Chondrocyte (in vitro differentiated cells): ENCODE results near the gene ECHS1. TPM values are rescaled to one million over a fixed set of nuclear protein-coding genes. Genes with fewer than 3 reads are reported as not detected.

ENCODE experiments used
- DNase-seq: peaks from one replicate; pipeline ENCODE4 v3.0.0; 2021; ENCODE audit warnings: mixed read lengths, low spot score
- H3K27ac Mint-ChIP-seq: one replicate; pipeline ENCODE4 v1.8.0; 2021; ENCODE audit warnings: mild to moderate bottlenecking, moderate library complexity, mixed read lengths; ENCODE audit not compliant: unreplicated experiment
- H3K27me3 Mint-ChIP-seq: 2 replicates; pipeline ENCODE4 v1.8.0; 2021; ENCODE audit warnings: low read depth, mixed read lengths
- H3K36me3 Mint-ChIP-seq: 2 replicates; pipeline ENCODE4 v1.8.0; 2021; ENCODE audit warnings: low read depth, mixed read lengths
- H3K4me1 Mint-ChIP-seq: 2 replicates; pipeline ENCODE4 v1.8.0; 2021; ENCODE audit warnings: low read depth, mild to moderate bottlenecking, mixed read lengths
- H3K4me3 Mint-ChIP-seq: one replicate; pipeline ENCODE4 v1.8.0; 2021; ENCODE audit warnings: mild to moderate bottlenecking, moderate library complexity, mixed read lengths; ENCODE audit not compliant: unreplicated experiment
- H3K9me3 Mint-ChIP-seq: 2 replicates; pipeline ENCODE4 v1.8.0; 2021; ENCODE audit warnings: low read depth, mixed read lengths
- total RNA-seq: library from RNA; stranded (reverse); gene quantifications from 3 replicates; pipeline ENCODE4 v1.2.1, GENCODE V29; 2021
- TF ChIP-seq, protein P1 (sequence below): fragments of 200-600 bp; sonication (generic); IDR thresholded peaks from 2 replicates; pipeline ENCODE4 v1.5.0; 2021; ENCODE audit warnings: antibody characterized with exemption, mild to moderate bottlenecking, moderate library complexity

ECHS1 gene
- total RNA-seq, 1 donor from 2014 or later = 58.9 TPM

GRCh38 chr10:133364645-133365431 lies 8.3 kb downstream of the ECHS1 start:
- Mint-ChIP-seq H3K9me3 (no peaks in the 10 kb centered on the region), H3K27ac (no peak overlapping the region), H3K4me1 (no peaks in the 10 kb centered on the region), H3K4me3 (no peak overlapping the region), H3K36me3 (peaks cover 29% of the 10 kb centered on the region), H3K27me3 (no peaks in the 10 kb centered on the region)
- TF ChIP-seq, protein P1, sequence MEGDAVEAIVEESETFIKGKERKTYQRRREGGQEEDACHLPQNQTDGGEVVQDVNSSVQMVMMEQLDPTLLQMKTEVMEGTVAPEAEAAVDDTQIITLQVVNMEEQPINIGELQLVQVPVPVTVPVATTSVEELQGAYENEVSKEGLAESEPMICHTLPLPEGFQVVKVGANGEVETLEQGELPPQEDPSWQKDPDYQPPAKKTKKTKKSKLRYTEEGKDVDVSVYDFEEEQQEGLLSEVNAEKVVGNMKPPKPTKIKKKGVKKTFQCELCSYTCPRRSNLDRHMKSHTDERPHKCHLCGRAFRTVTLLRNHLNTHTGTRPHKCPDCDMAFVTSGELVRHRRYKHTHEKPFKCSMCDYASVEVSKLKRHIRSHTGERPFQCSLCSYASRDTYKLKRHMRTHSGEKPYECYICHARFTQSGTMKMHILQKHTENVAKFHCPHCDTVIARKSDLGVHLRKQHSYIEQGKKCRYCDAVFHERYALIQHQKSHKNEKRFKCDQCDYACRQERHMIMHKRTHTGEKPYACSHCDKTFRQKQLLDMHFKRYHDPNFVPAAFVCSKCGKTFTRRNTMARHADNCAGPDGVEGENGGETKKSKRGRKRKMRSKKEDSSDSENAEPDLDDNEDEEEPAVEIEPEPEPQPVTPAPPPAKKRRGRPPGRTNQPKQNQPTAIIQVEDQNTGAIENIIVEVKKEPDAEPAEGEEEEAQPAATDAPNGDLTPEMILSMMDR = no peak
- DNase-seq = no peak

DNA sequence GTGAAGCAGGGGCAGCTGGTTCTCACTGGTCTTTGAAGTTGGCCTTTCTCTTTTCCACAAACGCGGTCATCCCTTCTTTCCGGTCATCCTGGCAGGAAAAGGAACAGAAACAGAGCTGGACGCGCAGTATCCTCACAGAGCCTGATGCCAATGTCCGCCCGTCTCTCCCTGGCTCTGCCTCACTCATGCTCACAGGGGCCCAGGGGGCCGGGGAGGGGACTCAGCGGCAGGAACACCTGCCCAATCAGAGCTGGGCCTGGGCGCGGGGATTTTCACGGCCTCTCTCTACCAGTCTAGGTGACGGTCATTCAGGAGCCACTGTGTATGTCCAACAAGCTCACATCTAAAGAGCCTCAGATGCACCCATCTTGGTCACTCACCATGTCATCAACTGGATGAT lies 10.3 kb downstream of the ECHS1 start:
- peaks cover 21% of the 10 kb centered on the region for H3K36me3 Mint-ChIP-seq

DNA sequence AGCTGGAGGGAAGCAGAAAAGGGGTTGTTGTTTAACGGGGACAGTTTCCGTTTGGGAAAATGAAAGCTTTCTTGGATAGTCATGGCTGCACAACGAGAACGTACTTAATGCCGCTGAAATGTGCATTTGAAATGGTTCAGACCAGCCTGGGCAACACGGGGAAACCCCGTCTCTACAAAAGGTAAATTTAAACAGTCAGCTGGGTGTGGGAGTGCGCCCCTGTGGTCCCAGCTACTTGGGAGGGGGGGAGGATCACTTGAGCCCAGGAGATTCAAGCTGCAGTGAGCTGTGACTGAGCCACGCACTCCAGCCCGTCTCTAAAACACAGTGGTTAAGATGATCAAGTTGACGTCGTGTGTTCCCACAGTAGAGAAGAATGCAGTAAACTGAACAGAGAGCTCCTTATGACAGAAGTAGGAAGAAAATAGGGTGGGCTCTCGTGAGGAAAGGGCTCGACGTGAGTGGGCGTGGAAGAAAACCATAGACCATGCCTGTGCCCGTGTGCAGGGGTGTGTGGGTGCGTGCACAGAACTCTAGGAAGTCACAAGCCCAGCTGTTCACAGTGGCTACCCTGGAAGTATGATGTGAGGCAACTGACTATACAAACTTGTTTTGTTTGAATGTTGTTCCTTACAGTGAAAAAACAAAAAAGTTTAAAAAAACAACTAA lies 11.2 kb downstream of the ECHS1 start:
- DNase-seq = no peak
- Mint-ChIP-seq H3K27me3 (no peaks in the 10 kb centered on the region), H3K36me3 (peaks cover 19% of the 10 kb centered on the region), H3K27ac (no peak overlapping the region), H3K9me3 (no peaks in the 10 kb centered on the region), H3K4me1 (no peaks in the 10 kb centered on the region), H3K4me3 (no peak overlapping the region)
- TF ChIP-seq, protein P1 = no peak

More for the DNA sequence above, 10.3 kb downstream of the ECHS1 start:
- no peaks in the 10 kb centered on the region for H3K4me1 Mint-ChIP-seq
- no peak for DNase-seq
- no peak overlapping the region for H3K4me3 Mint-ChIP-seq
- no peaks in the 10 kb centered on the region for H3K27me3 Mint-ChIP-seq
- TF ChIP-seq, protein P1 = no peak
- no peak overlapping the region for H3K27ac Mint-ChIP-seq
- H3K9me3 Mint-ChIP-seq = no peaks in the 10 kb centered on the region

DNA sequence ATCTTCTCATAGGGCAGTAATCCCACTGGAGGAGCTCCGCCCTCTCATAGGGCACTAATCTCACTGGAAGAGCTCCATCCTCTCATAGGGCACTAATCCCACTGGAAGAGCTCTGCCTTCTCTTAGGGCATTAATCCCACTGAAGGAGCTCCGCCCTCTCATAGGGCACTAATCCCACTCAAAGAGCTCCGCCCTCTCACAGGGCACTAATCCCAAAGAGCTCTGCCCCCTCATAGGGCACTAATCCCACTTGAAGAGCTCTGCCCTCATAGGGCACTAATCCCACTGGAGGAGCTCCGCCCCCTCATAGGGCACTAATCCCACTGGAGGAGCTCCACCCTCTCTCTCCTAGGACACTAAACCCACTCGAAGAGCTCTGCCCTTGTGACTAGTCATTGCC lies 11.9 kb downstream of the ECHS1 start:
- no peak overlapping the region for H3K4me3 Mint-ChIP-seq
- no peak overlapping the region for H3K27ac Mint-ChIP-seq
- no peaks in the 10 kb centered on the region for H3K9me3 Mint-ChIP-seq
- TF ChIP-seq, protein P1 = no peak
- no peaks in the 10 kb centered on the region for H3K4me1 Mint-ChIP-seq
- no peak for DNase-seq
- H3K27me3 Mint-ChIP-seq = no peaks in the 10 kb centered on the region
- peaks cover 19% of the 10 kb centered on the region for H3K36me3 Mint-ChIP-seq

- Mint-ChIP-seq H3K9me3 (no peaks in the 10 kb centered on the region), H3K27me3 (no peaks in the 10 kb centered on the region), H3K4me3 (no peak overlapping the region), H3K27ac (no peak overlapping the region), H3K36me3 (peaks cover 17% of the 10 kb centered on the region), H3K4me1 (no peaks in the 10 kb centered on the region)
- DNase-seq = no peak
- TF ChIP-seq, protein P1 = no peak
Measured at GRCh38 chr10:133359972-133360610, 13.1 kb downstream of the ECHS1 start.
